ENCODE measurements around the gene LMOD1.

Gene LMOD1

DNA sequence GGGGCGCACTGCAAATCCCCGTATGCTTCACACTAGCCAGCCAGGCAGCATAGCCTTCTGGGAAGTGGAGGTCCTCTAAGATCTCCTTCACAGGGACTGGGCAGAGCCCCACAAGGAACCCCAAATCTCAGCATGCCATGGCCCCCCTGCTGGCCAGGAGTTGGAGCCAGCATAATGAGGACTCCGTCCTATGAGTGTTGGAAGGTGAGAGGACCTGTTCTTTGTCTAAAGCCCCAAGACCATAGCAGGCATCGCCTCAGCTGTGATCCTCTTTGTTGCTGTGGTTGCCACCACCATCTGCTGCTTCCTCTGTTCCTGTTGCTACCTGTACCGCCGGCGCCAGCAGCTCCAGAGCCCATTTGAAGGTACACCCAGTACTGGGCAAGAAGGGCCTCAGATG, 56.1 kb downstream of the LMOD1 start:
- no peak for ATAC-seq
- TF ChIP-seq, protein P1, sequence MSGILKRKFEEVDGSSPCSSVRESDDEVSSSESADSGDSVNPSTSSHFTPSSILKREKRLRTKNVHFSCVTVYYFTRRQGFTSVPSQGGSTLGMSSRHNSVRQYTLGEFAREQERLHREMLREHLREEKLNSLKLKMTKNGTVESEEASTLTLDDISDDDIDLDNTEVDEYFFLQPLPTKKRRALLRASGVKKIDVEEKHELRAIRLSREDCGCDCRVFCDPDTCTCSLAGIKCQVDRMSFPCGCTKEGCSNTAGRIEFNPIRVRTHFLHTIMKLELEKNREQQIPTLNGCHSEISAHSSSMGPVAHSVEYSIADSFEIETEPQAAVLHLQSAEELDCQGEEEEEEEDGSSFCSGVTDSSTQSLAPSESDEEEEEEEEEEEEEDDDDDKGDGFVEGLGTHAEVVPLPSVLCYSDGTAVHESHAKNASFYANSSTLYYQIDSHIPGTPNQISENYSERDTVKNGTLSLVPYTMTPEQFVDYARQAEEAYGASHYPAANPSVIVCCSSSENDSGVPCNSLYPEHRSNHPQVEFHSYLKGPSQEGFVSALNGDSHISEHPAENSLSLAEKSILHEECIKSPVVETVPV (CRISPR knock-in tag; IDR thresholded peaks at IDR 0.05), result no peak
- TF ChIP-seq, protein P2, sequence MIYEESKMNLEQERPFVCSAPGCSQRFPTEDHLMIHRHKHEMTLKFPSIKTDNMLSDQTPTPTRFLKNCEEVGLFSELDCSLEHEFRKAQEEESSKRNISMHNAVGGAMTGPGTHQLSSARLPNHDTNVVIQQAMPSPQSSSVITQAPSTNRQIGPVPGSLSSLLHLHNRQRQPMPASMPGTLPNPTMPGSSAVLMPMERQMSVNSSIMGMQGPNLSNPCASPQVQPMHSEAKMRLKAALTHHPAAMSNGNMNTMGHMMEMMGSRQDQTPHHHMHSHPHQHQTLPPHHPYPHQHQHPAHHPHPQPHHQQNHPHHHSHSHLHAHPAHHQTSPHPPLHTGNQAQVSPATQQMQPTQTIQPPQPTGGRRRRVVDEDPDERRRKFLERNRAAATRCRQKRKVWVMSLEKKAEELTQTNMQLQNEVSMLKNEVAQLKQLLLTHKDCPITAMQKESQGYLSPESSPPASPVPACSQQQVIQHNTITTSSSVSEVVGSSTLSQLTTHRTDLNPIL (CRISPR knock-in tag; IDR thresholded peaks at IDR 0.05; ENCODE audit: low read depth), result no peak
- no peak for TF ChIP-seq ZC3H10 (CRISPR knock-in tag; IDR thresholded peaks at IDR 0.05)
- TF ChIP-seq, protein P3, sequence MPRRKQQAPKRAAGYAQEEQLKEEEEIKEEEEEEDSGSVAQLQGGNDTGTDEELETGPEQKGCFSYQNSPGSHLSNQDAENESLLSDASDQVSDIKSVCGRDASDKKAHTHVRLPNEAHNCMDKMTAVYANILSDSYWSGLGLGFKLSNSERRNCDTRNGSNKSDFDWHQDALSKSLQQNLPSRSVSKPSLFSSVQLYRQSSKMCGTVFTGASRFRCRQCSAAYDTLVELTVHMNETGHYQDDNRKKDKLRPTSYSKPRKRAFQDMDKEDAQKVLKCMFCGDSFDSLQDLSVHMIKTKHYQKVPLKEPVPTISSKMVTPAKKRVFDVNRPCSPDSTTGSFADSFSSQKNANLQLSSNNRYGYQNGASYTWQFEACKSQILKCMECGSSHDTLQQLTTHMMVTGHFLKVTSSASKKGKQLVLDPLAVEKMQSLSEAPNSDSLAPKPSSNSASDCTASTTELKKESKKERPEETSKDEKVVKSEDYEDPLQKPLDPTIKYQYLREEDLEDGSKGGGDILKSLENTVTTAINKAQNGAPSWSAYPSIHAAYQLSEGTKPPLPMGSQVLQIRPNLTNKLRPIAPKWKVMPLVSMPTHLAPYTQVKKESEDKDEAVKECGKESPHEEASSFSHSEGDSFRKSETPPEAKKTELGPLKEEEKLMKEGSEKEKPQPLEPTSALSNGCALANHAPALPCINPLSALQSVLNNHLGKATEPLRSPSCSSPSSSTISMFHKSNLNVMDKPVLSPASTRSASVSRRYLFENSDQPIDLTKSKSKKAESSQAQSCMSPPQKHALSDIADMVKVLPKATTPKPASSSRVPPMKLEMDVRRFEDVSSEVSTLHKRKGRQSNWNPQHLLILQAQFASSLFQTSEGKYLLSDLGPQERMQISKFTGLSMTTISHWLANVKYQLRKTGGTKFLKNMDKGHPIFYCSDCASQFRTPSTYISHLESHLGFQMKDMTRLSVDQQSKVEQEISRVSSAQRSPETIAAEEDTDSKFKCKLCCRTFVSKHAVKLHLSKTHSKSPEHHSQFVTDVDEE (CRISPR knock-in tag; IDR thresholded peaks at IDR 0.05), result no peak
- no peak for TF ChIP-seq ARNTL (CRISPR knock-in tag; IDR thresholded peaks at IDR 0.05; ENCODE audit: borderline replicate concordance, low read depth)
- TF ChIP-seq TCF4 (CRISPR knock-in tag; IDR thresholded peaks at IDR 0.05; ENCODE audit: borderline replicate concordance), result no peak
- TF ChIP-seq PPARA (CRISPR knock-in tag; IDR thresholded peaks at IDR 0.05; ENCODE audit: borderline replicate concordance), result no peak

DNA sequence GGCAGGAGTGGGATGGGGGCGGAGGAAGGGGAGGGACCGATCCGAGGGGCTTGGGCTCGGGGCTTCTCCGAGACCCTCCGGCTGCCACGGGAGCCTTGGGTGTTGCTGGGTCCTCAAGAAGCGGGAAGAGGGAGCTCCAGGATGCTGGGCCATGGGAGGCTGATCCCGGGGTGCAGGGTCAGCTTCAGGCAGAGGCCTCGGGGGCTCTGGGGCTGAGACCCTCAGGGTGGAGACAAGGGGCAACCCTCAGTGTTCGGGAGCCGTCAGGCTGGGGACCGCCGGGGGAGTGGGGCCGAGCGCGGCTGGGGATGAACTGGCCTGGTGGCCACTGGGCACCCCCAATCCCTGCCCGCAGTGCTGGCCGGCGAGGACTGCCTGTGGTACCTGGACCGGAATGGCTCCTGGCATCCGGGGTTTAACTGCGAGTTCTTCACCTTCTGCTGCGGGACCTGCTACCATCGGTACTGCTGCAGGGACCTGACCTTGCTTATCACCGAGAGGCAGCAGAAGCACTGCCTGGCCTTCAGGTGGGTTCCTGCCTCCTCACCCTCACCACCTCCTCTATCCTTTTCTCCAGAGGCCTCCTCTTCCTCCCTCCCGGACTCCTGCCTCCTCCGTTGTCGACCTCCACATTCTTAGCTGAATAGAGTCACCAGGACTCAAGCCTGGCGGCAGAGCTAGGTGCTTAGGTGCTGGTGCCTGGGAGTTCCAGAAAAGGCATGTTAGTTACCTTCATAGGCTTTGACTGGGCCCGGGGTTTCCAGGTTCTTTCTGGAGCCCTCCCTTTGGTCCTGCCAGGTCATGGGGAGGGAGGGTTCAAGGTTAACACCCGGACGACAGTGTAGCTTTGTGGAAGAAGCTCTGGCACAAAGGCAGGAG, 57.0 kb downstream of the LMOD1 start:
- no peak; the same call in 2 of the 3 replicates for ATAC-seq
- TF ChIP-seq PPARA (CRISPR knock-in tag; IDR thresholded peaks at IDR 0.05; ENCODE audit: borderline replicate concordance), result no peak
- TF ChIP-seq, protein P4, sequence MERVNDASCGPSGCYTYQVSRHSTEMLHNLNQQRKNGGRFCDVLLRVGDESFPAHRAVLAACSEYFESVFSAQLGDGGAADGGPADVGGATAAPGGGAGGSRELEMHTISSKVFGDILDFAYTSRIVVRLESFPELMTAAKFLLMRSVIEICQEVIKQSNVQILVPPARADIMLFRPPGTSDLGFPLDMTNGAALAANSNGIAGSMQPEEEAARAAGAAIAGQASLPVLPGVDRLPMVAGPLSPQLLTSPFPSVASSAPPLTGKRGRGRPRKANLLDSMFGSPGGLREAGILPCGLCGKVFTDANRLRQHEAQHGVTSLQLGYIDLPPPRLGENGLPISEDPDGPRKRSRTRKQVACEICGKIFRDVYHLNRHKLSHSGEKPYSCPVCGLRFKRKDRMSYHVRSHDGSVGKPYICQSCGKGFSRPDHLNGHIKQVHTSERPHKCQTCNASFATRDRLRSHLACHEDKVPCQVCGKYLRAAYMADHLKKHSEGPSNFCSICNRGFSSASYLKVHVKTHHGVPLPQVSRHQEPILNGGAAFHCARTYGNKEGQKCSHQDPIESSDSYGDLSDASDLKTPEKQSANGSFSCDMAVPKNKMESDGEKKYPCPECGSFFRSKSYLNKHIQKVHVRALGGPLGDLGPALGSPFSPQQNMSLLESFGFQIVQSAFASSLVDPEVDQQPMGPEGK (CRISPR knock-in tag; IDR thresholded peaks at IDR 0.05; ENCODE audit: borderline replicate concordance), result no peak

DNA sequence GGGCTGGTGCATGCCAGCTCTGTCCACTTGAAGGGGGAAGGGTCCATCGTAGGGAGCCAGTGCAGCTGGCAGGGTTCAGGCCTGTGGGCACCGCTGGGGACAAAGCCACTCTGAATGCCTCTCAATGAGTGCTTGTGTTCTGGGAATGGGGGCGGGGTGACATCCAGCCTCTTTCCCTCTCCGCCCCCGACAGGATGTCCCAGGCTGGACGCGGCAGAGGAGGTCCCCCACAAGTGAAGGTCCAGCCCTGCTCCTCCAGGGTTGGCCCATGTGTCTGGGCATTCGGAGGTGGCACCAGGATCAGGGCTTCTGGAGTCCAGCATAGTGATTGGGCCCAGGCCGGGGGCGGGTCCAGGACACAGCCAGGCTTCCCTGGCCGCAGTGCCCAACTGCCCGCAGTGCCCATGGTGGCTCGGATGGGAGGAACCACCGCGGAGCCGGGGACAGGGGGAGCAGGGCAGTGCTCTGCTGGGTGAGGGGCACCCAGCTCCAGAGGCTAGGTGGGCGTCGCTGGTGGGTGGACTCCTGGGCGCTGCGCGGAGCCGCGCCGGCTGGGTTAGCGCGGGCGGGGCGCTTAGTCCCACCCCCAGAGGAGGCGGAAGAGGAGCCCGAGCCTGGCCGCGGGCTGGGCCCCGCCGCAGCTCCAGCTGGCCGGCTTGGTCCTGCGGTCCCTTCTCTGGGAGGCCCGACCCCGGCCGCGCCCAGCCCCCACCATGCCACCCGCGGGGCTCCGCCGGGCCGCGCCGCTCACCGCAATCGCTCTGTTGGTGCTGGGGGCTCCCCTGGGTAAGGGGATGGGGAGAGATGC, 57.9 kb downstream of the LMOD1 start, which contains the start of gene SHISA4:
Gene SHISA4 (plus strand): TSS at position 617 of the 808 bp plus-strand sequence. CDS start 97 bp downstream, at position 714.
- ATAC-seq, result peak; percentile 93
- no peak for TF ChIP-seq OSR1 (CRISPR knock-in tag; IDR thresholded peaks at IDR 0.05)
- TF ChIP-seq CSDC2 (CRISPR knock-in tag; IDR thresholded peaks at IDR 0.05), result no peak
- TF ChIP-seq BACH2 (CRISPR knock-in tag; IDR thresholded peaks at IDR 0.05; ENCODE audit: borderline replicate concordance), result no peak
- TF ChIP-seq SNAI2 (CRISPR knock-in tag; IDR thresholded peaks at IDR 0.05), result no peak
- no peak for TF ChIP-seq ZC3H10 (CRISPR knock-in tag; IDR thresholded peaks at IDR 0.05)
- TF ChIP-seq ISL1 (CRISPR knock-in tag; IDR thresholded peaks at IDR 0.05), result no peak
- no peak for TF ChIP-seq ZNF70 (CRISPR knock-in tag; IDR thresholded peaks at IDR 0.05)
- TF ChIP-seq ZFP3 (CRISPR knock-in tag; IDR thresholded peaks at IDR 0.05), result peak; percentile 73
- TF ChIP-seq, protein P4 (CRISPR knock-in tag; IDR thresholded peaks at IDR 0.05; ENCODE audit: borderline replicate concordance), result peak; percentile 65; the same call in 1 of the 2 replicates
- TF ChIP-seq, protein P1 (CRISPR knock-in tag; IDR thresholded peaks at IDR 0.05), result no peak
